HepG2 (cell line): ENCODE results near the gene ORMDL3. TPM values are rescaled to one million over a fixed set of nuclear protein-coding genes. Genes with fewer than 3 reads are reported as not detected.
A peak's percentile ranks its signal among the peaks of the same experiment; 100 is the strongest.

Source experiments
- ATAC-seq: fragments of 200-7000 bp; cut with Tn5 transposase; 3 replicates; pipeline ENCODE4 v1.9.1; 2020; ENCODE audit warnings: mild to moderate bottlenecking, moderate library complexity
- BruUV-seq: library from RNA; stranded (reverse); fragments of 400-500 nt; replicated peaks from 2 replicates; lab custom pipeline; 2021; lab: Mats Ljungman, UMichigan
- CTCF ChIA-PET: fragments of 300-600 bp; formaldehyde crosslinking; extraction: SDS; loops from one replicate; lab custom pipeline; 2021; ENCODE audit warnings: low total read pairs, inconsistent platforms, low intra/inter-chr PET ratio; lab: Yijun Ruan, JAX
- POLR2A ChIA-PET: fragments of 350-600 bp; sonication (Branson Sonifier 250); formaldehyde crosslinking; loops from one replicate; lab custom pipeline; 2020; ENCODE audit warnings: antibody characterized with exemption, inconsistent platforms; lab: Yijun Ruan, JAX
- DNase-seq: peaks from one replicate; pipeline ENCODE4 v3.0.0-alpha.2; 2015; ENCODE audit warnings: low spot score
- FAIRE-seq: peaks from 3 replicates; lab custom pipeline; 2011; peaks lifted over from hg19 to GRCh38; lab: Jason Lieb, UNC
- H2AFZ ChIP-seq: one replicate; pipeline ENCODE4 v1.6.1; 2011; ENCODE audit warnings: low read length, inconsistent platforms
- H3K27ac ChIP-seq: fragments of 300-600 bp; 3 replicates; pipeline ENCODE4 v1.8.0; 2011; ENCODE audit warnings: mixed run types, mild to moderate bottlenecking, mixed read lengths, low read length, inconsistent platforms; ENCODE audit not compliant: insufficient read depth; ENCODE audit errors: extremely low read length
- H3K27me3 ChIP-seq, 2 experiments: fragments of 200-600 bp in 1 of 2; 2 replicates in 1 of 2; 3 replicates in 1 of 2; pipeline versions ENCODE4 v1.6.0 to v1.8.0; 2011; ENCODE audit warnings: low read length in 2 of 2, mild to moderate bottlenecking in 2 of 2, moderate library complexity in 2 of 2, inconsistent platforms in 1 of 2; ENCODE audit not compliant: insufficient read depth in 2 of 2, control insufficient read depth in 1 of 2
- H3K36me3 ChIP-seq, 2 experiments: fragments of 200-600 bp in 1 of 2; replicated peaks in 1 of 2; 2 replicates in 1 of 2; 3 replicates in 1 of 2; pipeline versions ENCODE4 v1.5.1 to v1.8.0; 2011; ENCODE audit warnings: low read length in 2 of 2, inconsistent platforms in 1 of 2; ENCODE audit not compliant: insufficient read depth in 2 of 2, control insufficient read depth in 1 of 2
- H3K4me1 ChIP-seq: 2 replicates; pipeline ENCODE4 v1.5.1; 2012; ENCODE audit warnings: low read length, inconsistent platforms; ENCODE audit not compliant: insufficient read depth
- H3K4me2 ChIP-seq: 2 replicates; pipeline ENCODE4 v1.6.0; 2011; ENCODE audit warnings: low read depth, low read length, inconsistent platforms
- H3K4me3 ChIP-seq, 3 experiments: fragments of 200-600 bp in 1 of 3; sonication (generic), shearing (Covaris generic) in 1 of 3; replicated peaks in 1 of 3; 2 replicates each; pipeline ENCODE4 v1.5.1; 2011 to 2016; ENCODE audit warnings: low read length in 3 of 3, inconsistent platforms in 2 of 3, low read depth in 2 of 3, mild to moderate bottlenecking in 2 of 3, control low read depth in 1 of 3, mixed read lengths in 1 of 3; ENCODE audit not compliant: insufficient read depth in 1 of 3
- H3K79me2 ChIP-seq: one replicate; pipeline ENCODE4 v1.6.1; 2011; ENCODE audit warnings: low read length, inconsistent platforms; ENCODE audit not compliant: insufficient read depth
- H3K9ac ChIP-seq: 2 replicates; pipeline ENCODE4 v1.6.0; 2011; ENCODE audit warnings: mild to moderate bottlenecking, low read depth, low read length, inconsistent platforms; ENCODE audit not compliant: insufficient read depth
- H3K9me3 ChIP-seq: 2 replicates; pipeline ENCODE4 v1.5.1; 2012; ENCODE audit warnings: mild to moderate bottlenecking, low read length
- H4K20me1 ChIP-seq: 2 replicates; pipeline ENCODE4 v1.6.0; 2011; ENCODE audit warnings: inconsistent platforms, mild to moderate bottlenecking, low read length, moderate library complexity; ENCODE audit not compliant: insufficient read depth
- HDAC6 ChIP-seq: fragments of 200-600 bp; sonication (generic); IDR thresholded peaks from 2 replicates; pipeline ENCODE4 v1.7.0; 2017; ENCODE audit warnings: mild to moderate bottlenecking, antibody characterized with exemption, low read length, low read depth
- ZNF160 ChIP-seq: sonication (generic); formaldehyde crosslinking; IDR thresholded peaks from 2 replicates; pipeline ENCODE4 v1.8.0; 2022; ENCODE audit warnings: mild to moderate bottlenecking, inconsistent platforms, missing genetic modification reagents
- ZNF607 ChIP-seq: sonication (generic); formaldehyde crosslinking; IDR thresholded peaks from 2 replicates; pipeline ENCODE4 v1.5.1; 2020; ENCODE audit warnings: missing genetic modification reagents, mild to moderate bottlenecking, borderline replicate concordance
- ZNF687 ChIP-seq: sonication (generic); formaldehyde crosslinking; IDR thresholded peaks from 2 replicates; pipeline ENCODE4 v1.5.1; 2020; ENCODE audit warnings: mild to moderate bottlenecking, missing genetic modification reagents, moderate library complexity
- WGBS: methylation state at CpG from one replicate; pipeline ENCODE4 v1.1.6; 2017; ENCODE audit warnings: low lambda C conversion rate; 5-methylcytosine and 5-hydroxymethylcytosine counted together
- in situ Hi-C: cut with HindIII; loops from 2 replicates; pipeline ENCODE4 v1.10.0; 2017; ENCODE audit warnings: low pct_unique_long_range_greater_than_20kb; ENCODE audit not compliant: extremely low pct_ligation_motif_present
- intact Hi-C: fragments of 100-400 bp; cut with micrococcal nuclease; formaldehyde crosslinking; loops from one replicate; pipeline ENCODE4 v1.10.0; 2022; ENCODE audit not compliant: unreplicated experiment
- polyA plus RNA-seq, 8 experiments: library from polyadenylated mRNA; depleted of rRNA in 3 of 8; stranded (reverse) in 7 of 8; unstranded in 1 of 8; fragments of >200 nt; fragmentation: Illumina TruSeq in 4 of 8; extraction: Trizol in 4 of 8; gene quantifications; 2 replicates each; pipeline versions ENCODE4 v1.2.1 to v1.2.3, GENCODE V29; 2011 to 2016; ENCODE audit warnings: low read depth in 4 of 8, missing spikeins in 1 of 8, mixed read lengths in 1 of 8; ENCODE audit not compliant: insufficient read depth in 1 of 8
- total RNA-seq, 5 experiments: library from RNA; depleted of rRNA; stranded (reverse); fragments of >200 nt; fragmentation: Illumina TruSeq; extraction: Trizol; gene quantifications; 2 replicates each; pipeline ENCODE4 v1.2.3, GENCODE V29; 2016; ENCODE audit warnings: low read depth in 1 of 5

The ORMDL3 gene
- total and polyA plus RNA-seq, 2 of the 13 experiments (the other 11 are each of a cell fraction or from before 2014, with no cell fraction given), result 181 to 384 TPM

- no peak for FAIRE-seq
- H3K27ac ChIP-seq, result no peak overlapping the region
- no TSS peak for BruUV-seq
These were observed 6.5 kb upstream of the ORMDL3 start for GRCh38 chr17:39933912-39934311.

More at GRCh38 chr17:39933912-39934311, 6.5 kb upstream of the ORMDL3 start:
- intact Hi-C loops (no loop called here), in situ Hi-C loops (no loop called here)
- CTCF ChIA-PET, result no interaction called here
- Histone ChIP-seq H3K4me1 (peaks cover 70% of the 10 kb centered on the region), H3K9me3 (no peaks in the 10 kb centered on the region), H3K79me2 (no peaks in the 10 kb centered on the region), H3K9ac (peak overlapping the region; percentile 14; the same call in 1 of the 2 replicates), H4K20me1 (no peaks in the 10 kb centered on the region), H3K4me3 (no peak overlapping the region), H2AFZ (no peak overlapping the region), H3K27me3 (no peaks in the 10 kb centered on the region), H3K36me3 (no peaks in the 10 kb centered on the region), H3K4me2 (peak overlapping the region; percentile 50)
- POLR2A ChIA-PET, result interaction anchor here (2.6 kb wide), 1 partner anchor 10 kb away, joined by 7 read pairs; no protein-coding TSS in a partner anchor
- WGBS, result 98% methylated on average over 5 of the region's 5 CpGs
- TF ChIP-seq ZNF687 (CRISPR knock-in tag), result peak; percentile 31; the same call in 1 of the 2 replicates
- TF ChIP-seq ZNF160 (CRISPR knock-in tag), result no peak
- no peak for TF ChIP-seq HDAC6
- TF ChIP-seq ZNF607 (CRISPR knock-in tag), result peak; percentile 62; the same call in 1 of the 2 replicates
- DNase-seq, result no peak
- ATAC-seq, result no peak
